ENCODE data around the gene SLC38A6.

- TF ChIP-seq CTCF (conservative IDR thresholded peaks at IDR 0.05; ENCODE audit: low read length) = no peak
- TF ChIP-seq EZH2phosphoT487 (IDR thresholded peaks at IDR 0.05; ENCODE audit: borderline replicate concordance) = no peak
These were observed 29.1 kb upstream of the SLC38A6 start for GRCh38 chr14:60951776-60952435.

Measured in Loucy (cell line).